ENCODE data around the gene ELMO3.

DNA sequence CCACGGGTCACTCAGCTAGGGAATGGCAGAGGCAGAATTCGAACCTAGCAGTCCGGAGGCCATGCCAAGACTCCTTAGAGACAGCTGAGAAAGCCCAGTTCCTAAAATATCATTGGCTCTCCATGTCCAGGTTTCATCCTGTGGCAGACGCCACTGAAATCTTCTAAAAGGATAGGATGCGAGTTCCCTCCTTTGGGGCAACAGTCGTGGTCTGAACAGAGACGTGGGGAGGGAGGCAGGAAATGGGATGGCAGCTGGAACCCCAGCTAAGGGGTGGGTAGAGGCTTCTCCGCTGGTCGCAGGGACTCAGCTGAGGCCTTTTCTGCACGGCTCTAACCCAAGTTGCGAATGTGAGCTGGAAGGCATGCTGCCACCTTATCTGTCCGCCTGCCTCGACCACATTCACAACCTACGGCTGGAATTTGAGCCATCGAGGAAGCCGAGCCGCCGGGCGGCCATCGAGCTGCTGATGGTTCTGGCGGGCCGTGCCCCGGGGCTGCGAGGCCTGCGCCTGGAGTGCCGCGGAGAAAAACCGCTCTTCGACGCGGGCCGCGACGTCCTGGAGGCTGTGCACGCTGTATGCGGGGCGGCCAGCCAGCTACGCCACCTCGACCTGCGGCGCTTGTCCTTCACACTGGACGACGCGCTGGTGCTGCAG, 36.3 kb upstream of the ELMO3 start:
- TF ChIP-seq, protein P1, sequence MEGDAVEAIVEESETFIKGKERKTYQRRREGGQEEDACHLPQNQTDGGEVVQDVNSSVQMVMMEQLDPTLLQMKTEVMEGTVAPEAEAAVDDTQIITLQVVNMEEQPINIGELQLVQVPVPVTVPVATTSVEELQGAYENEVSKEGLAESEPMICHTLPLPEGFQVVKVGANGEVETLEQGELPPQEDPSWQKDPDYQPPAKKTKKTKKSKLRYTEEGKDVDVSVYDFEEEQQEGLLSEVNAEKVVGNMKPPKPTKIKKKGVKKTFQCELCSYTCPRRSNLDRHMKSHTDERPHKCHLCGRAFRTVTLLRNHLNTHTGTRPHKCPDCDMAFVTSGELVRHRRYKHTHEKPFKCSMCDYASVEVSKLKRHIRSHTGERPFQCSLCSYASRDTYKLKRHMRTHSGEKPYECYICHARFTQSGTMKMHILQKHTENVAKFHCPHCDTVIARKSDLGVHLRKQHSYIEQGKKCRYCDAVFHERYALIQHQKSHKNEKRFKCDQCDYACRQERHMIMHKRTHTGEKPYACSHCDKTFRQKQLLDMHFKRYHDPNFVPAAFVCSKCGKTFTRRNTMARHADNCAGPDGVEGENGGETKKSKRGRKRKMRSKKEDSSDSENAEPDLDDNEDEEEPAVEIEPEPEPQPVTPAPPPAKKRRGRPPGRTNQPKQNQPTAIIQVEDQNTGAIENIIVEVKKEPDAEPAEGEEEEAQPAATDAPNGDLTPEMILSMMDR (conservative IDR thresholded peaks at IDR 0.05 in 1 of 2, IDR thresholded peaks at IDR 0.05 in 1 of 2; ENCODE audit: low read depth in 1 of 2, low read length in 2 of 2): no peak
- TF ChIP-seq EZH2 (IDR thresholded peaks at IDR 0.05; ENCODE audit: low read length, missing control alignments): peak; percentile 12

All from fibroblast of lung (primary cell).